GM18520 (cell line): Measurements from ENCODE around the gene ZFAND3.
"Not testable (repeated sequence)": the region's sequence is repeated elsewhere in the genome, so short reads cannot be mapped to it uniquely, and the experiment has no call there.

Source experiments
- ATAC-seq: cut with Tn5 transposase; IDR thresholded peaks from one replicate; pipeline ENCODE4 v1.9.1; 2021; ENCODE audit not compliant: unreplicated experiment

ZFAND3 gene

DNA sequence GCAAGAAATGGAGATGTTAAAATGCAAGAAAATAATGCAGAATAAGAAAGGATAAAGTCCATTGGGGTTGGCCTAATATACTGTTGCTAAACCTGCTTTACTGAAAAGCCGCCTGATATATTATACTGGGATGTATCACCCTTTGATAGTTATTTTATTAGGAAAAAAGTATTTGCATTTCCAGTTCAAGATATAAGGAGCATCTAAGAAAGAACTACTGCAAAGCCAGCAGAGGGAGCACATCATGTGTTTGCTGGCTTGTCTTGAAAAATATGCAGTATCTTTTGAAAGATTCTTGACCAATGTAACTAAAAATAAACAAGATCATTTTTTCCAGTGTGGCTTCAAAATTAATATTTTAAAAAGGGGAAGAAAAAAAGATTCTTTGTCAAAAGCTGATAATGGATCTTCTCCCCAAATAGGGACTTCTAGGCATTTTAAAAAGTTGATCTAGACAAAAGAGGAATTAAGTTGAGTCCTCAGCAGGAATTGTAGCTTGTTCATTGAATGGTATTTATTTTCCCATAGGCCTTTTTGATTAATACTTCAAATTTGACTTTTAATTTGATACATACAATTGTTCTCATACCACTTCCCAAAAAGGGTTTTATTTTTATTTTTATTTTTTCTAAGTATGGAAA lies 214.9 kb downstream of the ZFAND3 start:
- ATAC-seq, result no peak

DNA sequence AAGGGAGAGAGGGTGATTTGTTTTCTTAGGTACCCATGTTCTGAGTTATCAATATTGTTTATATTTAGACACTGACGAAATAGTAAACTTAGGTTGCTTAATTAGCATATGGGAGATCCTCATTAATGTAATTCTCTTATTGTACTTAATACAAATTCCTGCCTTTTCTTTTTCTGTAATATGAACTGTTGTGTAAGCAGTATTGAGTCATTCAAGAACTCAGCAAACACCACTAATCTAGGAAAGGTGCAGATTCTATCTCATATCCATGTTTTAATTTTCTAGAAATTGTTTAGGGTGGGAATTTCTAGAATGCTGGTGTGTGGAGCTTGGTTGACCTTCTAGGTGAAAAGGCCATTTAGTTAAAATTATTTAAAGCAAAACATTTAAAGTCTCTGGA lies 216.0 kb downstream of the ZFAND3 start:
- ATAC-seq, result no peak

DNA sequence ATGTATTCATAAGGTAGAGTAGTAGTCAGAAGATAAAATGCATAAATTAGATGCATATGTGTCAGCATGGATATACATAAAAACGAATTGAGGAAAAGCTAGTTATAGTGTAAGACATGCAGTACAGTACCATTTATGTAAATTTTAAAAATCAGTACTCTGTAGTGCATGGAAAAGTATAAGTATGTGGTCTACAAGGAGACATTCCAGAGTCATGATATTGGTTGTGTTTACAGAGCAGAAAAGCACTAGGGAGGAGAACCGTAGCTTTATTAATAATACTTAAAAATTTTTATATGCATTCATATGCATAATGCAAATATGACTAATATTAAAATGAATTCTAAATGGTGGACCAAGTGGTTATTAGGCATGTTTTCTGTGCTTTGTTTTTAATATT lies 220.0 kb downstream of the ZFAND3 start:
- no peak for ATAC-seq

DNA sequence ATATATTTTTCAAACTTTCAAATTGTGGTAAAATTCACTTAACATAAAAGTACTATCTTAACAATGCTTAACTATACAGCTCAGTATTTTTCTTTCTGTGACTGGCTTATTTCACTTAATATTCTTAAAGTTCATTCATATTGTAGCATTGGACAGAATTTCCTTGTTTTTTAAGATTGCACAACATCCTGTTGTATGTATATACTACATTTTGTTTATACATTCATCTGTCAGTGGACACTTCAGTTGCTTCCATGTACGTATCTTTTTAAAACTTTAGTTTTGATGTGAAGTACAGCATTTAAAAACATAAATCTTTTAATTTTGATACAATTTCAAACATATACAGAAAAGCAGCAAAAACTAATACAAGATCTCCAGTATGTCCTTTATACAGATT lies 220.7 kb downstream of the ZFAND3 start:
- ATAC-seq, result no peak

DNA sequence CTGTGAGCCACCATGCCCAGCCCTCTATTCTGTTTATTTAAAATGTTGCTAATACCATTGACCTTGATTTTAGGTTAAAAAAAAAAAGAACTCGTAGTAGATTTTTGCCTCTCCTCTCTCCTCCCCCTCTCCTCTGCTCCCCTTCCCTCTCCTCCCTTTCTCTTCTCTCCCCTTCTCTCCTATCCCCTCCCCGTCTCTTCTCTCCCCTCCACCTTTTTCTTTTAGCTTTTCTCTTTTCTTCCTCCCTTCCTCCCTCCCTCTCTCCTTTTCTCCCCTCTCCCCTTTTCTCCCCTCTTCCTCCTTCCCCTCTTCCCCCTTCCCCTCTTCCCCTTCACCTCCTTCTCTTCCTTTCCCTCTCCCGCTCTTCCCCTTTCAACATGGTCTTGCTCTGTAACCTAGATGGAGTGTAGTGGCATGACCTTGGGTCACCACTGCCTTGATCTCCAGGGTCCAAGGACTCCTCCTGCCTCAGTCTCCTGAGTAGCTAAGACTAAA lies 223.8 kb downstream of the ZFAND3 start:
- ATAC-seq, result no peak

DNA sequence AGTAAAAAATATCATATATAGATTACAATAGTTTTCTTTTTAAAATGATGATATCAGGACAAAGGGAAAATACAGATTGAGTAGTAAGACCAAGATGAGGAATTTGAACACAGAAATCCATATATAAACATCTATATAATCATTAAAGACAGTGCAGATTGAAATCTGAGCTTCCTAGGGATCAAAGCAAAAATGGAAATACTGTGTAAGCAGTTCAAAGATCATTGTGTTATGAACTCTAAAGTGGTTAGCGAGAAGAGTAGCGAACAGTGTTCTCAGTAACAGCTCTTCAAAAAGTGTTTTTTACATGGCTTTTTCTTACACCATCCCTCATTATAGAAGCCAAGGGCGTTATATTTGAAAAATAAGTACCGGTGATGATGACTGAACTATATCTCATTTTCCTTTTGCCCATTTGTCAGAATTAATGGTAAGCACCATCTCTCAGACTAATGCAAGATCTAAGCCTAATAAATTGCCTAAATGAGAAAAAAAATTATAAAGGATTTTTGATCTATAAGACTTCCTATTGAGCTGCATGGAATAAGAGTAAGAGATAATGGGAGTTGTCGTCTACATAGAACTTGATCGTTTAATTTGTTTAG lies 226.3 kb downstream of the ZFAND3 start:
- no peak for ATAC-seq

DNA sequence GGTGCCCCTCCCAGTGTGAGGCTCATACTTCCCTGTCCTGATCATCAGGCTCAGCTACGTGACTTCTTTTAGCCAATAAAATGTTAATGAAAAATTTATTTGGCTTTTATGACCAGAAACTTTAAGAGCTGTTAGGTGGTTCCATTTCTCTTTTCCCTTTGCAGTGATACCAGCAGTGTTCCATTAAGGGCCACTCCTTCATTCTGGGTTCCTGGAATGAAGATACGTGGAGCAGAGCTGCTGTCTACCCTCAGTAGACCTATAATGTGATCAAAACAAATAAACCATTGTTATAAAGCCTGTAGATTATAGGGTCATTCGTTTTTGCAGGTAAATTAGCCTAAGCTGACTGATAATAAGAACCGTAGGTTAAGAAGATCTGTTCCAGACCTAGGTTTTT lies 228.0 kb downstream of the ZFAND3 start:
- no peak for ATAC-seq

DNA sequence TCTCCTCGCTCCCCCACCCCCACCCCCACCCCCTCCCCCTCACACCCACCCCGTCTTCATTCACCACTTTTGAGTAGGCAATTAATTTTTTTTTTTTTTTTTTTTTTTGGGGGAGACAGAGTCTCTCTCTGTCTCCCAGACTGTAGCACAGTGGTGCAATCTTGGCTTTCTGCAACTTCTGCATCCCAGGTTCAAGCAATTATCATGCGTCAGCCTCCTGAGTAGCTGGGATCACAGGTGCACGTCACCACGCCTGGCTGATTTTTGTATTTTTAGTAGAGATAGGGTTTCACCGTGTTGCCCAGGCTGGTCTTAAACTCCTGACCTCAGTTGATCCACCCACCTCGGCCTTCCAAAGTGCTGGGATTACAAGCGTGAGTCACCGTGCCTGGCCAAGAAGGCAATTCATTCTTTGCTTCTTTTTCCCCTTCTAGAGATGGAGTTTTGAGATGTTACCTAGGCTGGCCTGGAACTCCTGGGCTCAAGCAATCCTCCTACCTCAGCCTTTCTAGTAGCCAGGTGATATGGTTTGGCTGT lies 230.4 kb downstream of the ZFAND3 start:
- not testable (repeated sequence) for ATAC-seq

DNA sequence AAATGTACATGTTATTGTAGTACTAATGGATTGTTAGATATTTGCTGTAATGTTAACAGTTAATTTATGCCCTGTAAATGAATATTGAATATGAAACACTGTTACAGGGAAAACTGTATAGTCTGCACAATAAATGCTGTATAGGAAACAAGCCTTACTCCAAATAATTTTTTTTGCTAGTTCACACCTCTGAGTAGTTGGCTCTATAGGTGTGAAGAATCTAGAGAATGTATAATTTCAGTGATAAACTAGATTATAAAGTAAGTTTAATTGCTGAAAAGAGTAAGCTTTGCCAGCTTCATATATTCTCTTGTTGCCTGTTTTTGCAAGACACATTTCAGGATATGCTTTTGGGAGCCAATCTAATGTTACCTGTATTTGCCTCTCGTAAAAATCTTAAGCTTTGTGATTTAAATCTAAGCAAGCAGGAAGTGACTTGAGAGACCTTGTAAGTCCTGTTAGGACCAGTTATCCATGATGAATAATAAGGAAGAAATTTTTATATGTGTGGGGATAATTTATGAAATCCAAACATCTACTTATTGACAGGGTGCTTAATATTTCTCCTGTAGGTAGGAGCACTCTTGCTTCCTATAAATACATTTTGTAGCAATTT lies 232.4 kb downstream of the ZFAND3 start:
- no peak for ATAC-seq

DNA sequence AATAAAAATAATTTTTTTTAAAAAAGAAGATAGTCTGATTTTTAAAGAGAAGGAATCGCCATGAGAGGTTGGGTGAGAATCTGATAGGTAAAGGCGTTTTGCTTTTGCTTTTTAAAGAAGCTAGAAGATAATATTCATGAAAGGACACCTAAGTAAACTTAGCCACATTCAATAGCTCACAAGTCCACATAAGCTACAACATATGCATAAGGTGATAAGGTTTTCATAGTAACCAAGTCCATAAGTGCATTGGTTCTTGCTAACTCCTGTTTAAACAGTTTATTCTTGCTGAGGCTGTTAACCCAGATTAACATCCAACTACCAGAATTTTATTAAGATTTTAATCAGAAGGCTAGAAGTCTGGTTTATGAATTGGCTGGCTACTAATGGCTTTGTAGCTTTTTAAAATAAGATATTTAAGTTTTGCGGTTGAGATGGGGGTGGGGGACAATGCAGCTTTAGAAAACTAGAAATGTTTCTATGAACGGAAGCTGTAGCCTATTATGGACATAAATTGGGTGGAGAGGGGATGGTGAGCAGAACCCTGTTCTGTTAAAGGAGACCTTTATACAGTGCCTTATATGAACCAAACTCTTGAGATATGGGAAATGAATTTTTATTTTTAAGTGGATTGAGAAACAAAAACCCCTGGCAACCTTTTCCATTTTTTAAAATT lies 235.1 kb downstream of the ZFAND3 start:
- no peak for ATAC-seq

DNA sequence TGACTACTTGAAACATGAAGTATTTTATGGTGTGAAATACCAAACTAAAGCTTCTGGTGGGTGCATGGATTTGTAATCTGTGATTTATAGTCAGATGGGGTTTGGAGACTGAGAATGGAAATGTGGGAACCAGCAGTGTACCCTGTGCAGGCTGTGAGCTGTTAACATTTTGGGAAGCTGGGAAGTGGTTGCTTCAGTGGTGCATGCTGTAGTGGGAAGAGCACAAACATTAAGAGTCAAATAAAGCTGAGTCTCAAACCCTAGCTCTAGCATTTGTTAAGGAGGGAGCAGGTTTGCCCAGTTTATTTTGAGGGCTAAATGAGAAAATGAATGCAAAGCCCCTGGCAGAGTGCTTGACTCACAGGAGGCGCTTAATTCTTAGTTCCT lies 235.7 kb downstream of the ZFAND3 start:
- no peak for ATAC-seq

DNA sequence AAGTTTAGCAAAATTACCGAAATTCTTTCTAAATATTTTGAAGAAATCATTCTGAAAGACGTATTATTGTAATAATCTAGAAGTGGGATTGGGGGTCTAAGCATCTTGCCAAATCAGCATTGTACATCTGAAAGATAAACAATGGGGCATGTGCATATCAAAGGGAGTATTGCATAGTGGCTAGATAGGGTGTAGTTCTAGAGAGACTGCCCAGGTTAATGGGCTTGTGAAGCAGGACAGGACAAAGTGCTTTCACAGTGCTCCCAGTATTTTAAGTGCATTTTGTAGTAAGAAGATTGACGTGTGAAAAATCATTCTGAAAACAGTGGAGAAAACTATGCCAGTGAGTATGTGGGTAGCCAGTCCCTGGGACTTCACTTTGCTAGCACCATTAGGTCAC lies 236.8 kb downstream of the ZFAND3 start:
- no peak for ATAC-seq

DNA sequence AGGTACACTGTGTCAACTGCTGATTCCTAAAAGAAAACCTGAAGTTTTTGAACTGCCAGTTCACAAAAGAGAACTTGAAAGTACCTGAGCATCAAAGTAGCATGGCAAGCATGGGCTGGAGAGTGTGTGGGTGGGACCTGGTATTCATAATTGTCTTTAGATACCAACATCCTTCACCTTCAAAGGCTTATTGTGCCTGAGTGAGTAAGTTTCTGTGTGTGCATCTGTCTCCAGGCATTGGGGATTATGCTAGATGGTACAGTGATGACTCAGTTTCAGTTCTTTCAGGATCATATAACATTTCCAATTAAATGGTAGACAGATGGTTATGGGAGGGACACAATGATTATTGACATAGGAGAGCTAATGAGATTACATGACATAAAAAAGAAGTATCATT lies 238.5 kb downstream of the ZFAND3 start:
- ATAC-seq, result no peak

DNA sequence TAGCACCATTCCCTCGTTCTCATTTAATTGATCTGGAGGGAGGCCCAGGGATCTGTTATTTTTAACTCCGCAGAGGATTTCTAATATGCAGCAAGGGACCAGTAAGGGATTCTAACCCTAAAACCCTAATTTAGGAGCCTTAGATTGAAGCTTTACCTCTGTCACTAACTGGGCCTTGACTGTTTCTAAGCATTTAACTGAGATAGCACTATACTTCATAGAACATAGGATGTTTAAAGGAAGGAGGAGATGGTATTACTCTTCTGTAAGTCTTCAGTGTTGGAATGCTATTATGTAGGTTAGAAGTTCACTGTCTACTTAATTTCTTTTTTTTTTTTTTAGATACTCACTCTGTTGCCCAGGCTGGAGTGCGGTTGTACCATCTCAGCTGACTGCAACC lies 242.5 kb downstream of the ZFAND3 start:
- ATAC-seq, result no peak

DNA sequence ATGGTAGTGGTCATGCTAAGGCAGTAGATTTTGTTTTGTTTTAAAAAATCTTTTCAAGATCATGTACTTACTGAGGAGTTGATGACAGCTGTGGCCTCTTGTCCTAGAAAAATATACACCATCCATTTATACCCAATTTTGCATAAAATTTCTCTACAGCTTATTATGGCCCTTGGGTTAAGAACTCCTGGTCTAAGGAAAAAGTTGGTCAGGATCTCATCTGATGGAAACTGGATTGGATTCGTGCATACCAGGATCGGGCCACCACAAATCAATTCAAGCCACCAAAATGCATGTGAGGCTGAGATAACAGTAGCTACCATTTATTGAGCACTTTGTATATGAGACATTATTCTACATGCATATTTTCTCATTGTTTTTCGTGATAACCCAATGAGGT lies 244.4 kb downstream of the ZFAND3 start:
- ATAC-seq, result no peak

DNA sequence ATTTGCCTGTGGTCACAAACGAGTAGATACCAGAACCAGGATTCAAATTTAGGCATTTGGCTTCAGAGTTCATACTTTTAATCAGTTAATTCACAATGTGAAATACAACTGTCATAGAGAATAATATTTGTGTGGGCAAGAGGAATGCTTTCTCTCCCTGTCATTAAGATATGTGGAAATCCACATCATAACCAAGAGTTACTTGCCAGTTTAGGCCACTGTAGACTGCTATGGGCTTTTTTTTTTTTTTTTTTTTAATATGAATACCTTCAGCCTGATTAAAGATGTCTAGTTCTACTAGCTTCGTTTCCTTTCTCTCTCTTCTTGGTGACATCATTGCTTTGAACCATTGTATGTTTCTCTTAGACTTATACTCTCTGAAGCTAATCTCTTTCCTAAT lies 244.9 kb downstream of the ZFAND3 start:
- ATAC-seq, result no peak

DNA sequence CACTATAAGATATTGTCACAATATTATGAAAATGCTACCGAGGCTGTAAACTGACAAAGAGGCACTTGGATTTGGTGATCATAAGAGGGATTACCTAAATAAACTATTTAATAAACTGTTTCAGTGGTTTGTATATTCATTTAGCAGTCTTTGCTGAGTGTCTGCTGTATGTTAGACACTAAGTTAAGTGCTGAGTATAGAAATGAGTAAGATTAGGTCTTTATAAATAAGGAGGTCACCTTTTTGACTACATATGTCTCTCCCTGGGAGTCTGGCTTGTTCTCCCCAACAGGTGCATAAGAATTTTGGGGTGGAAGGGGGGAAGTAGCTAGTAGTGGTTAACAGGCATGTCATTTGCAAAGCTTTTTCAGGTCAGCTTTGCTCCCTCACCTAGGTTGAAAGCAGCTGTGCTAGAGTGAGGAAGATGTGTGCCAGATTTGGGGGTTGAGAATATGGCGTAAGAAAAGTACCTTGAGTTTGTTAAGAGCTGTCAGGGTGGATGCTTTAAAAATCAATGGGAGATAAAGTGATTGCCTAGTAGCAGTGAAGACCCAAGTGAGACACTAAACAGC lies 246.3 kb downstream of the ZFAND3 start:
- ATAC-seq, result no peak

DNA sequence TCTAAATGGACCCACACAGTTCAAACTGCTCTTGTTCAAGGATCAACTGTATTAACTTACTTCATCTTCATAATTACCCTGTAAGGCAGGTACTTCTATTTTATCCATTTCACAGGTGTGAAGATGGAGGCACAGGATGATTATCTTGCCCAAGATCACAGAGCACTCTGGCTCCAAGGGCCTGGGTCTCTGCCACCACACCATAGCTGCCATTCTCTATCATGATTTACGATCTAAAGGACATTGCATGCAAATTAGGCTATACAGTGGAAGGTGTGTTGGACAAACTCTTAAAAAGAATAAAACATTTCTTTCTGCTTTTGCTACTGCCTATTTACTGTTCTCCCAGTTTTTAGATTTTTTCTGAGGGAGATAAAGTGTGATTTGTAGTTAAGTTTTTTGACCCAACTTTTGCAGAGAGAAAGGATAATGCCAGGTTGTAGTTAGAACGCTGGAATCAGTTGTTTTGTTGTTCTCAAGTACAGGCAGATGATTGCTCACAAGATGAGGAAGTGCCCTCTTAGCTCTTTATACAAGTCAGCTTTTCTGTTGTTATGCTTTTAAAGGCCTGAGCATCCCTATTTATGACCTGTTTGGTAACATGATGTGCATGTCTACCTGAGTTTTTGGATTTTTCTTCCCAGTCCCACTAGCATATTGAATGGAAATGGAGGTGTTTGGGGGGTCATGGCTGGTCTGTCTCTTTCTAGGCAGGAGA lies 247.9 kb downstream of the ZFAND3 start:
- ATAC-seq, result no peak

DNA sequence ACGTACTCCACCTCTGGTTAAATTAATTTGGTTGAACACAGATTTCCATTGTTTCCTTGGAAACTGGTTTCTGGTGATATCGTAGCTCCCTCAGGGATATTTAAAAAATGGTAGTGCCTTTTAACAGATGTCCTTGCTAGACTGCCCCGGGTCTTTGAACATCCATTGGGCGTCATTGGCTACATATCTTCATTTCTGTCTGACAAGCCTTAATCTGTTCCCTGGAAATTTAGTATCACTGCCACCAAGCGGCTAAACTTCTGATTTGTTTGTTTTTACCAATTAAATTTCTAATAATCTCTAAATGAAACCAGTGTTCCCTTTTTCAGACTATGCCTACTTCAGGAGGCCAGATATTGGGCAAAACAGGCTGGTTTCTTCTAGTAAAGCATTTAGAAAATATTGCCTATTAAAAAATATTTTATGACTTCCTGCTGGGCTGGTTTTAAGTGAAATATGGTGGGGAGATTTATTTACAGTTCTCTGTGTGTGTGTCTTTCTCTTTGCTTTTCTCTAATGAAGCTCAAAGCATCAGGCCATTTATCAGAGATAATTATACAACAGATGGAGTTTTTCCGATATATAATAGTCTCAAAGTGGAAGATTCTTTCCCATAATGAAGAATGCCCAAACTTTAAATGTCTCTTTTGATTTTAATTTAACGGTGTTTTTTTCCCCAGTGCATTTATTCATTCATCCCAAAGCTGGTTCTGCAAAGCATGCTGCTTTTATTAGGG lies 249.5 kb downstream of the ZFAND3 start:
- no peak for ATAC-seq

DNA sequence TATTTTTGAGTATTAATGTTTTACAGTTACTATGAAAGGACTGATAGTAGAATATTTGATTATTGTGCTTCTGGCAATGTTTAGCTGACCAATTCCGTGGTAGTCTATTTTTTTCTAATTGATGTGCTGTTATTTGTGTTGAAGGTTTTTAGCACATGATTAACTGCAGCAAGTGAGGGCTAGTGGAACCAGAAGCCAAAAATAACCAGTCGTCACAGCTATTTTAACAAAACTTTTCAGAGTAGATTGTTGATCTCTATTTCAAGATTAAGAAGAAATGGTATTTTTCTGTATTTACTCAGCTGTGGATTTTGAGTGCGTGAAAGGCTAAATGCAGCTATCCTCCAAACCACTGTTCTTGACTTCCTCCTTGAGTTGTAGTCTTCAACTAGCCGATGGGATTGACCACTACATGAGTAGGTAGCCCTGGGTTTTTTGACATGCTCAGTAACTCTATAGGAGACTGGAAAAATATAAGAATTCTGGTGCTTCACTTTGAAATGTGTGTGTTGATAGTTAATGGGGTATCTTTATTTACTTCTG lies 258.0 kb downstream of the ZFAND3 start:
- ATAC-seq, result no peak
